NCI-H2196 (cell line): ENCODE data around the gene PRDM15.

Experiments
- DNase-seq: peaks from one replicate; lab custom pipeline; 2025; ENCODE audit not compliant: unreplicated experiment; lab: John Stamatoyannopoulos, UW

PRDM15 gene

GRCh38 chr21:41866274-41866809 is 12.8 kb downstream of the PRDM15 start:
- no peak for DNase-seq

DNA sequence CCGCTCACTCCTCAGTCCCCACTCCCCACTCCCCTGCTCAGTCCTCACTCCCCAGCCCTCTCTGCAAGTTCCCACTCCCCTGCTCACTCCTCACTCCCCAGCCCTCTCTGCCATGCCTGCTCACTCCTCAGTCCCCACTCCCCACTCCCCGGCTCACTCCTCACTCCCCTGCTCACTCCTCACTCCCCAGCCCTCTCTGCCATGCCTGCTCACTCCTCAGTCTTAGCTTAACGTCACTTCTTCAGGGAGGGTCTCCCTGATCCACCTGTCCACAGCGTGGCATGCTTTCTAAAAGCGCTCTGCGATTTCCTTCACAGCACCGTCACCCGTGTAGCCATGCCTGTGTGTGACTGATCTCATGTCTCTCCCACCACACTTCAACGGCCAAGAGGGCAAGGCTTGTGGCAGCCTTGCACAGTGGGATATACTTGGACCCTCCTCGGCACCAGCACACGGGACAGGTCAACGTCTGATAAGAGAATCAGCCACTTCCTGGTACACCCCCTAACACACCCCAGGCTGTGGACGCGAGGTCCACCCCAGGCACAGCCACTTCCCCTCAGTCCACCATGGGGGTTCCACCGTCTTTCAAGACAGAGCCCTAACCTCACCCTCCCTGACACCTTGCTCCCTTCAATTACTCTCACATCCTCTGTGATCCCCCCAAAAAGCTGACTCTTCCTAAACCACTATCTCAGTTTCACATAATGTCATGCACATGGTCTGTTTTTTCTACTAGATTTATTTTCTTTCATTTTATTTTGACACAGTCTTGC is 14.0 kb downstream of the PRDM15 start:
- DNase-seq = no peak

DNA sequence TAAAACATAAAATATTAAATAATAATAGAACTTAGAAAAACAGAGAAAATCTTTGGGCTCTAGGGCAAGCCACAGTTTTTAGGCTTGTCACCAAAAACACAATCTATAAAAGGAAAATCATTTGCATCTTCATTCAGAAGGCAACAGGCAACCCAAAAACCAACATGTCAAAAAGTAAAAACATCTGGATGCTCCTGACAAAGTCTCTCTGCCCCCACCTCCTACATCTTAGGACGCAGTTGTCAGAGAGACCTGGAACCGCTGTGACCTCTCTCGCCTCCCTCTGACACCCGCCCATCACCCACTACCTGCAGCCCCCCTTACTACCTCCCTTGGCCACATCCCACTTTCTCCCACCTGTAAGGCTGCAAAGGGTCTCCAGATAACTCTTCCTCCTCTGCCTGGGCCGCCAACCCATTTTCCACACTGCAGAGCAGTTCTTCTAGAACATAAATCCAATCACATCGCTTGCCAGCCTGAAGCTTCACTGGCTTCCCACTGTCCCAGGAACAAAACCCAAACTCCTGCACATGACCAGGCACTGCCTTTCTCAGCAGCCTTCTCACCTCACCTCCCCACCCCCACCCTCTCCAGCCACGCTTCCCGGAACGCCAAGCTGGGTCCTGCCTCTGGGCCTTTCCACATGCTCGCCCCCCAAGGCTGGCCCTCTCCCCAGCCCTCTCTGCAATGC is 14.7 kb downstream of the PRDM15 start:
- no peak for DNase-seq

DNA sequence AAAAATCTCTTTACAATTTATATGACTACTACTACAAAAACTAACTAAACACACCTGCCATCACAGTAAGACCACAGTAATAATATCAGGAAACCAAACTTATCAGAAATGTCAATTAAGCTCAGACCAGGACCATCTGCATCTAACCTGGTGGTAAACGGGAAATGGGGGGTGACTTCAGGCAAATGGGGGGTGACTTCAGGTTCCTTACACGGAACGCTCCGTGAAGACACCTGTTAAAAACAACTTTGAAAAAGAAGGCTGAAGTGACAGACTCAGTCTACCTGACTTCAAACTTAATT is 15.8 kb downstream of the PRDM15 start:
- no peak for DNase-seq

DNA sequence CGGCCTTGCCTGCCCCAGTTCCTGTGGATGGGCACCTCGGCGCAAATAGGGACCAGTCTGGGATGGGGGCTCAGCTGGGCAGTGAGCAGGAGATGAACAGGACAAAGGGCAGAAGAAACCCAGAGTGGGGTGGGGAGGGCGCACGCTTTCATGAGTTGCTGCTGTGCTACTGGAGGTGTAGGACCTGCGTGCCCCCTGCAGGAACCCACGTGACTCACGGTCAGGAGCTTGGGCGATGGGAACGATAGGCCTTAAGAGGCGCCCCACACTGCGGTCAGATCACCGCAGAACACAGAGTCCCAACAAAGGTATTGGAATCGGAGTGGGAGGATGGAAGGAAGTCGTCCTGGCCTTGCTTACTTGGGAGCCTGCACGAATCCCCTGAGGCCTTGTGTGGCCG is 17.2 kb downstream of the PRDM15 start:
- DNase-seq = no peak

DNA sequence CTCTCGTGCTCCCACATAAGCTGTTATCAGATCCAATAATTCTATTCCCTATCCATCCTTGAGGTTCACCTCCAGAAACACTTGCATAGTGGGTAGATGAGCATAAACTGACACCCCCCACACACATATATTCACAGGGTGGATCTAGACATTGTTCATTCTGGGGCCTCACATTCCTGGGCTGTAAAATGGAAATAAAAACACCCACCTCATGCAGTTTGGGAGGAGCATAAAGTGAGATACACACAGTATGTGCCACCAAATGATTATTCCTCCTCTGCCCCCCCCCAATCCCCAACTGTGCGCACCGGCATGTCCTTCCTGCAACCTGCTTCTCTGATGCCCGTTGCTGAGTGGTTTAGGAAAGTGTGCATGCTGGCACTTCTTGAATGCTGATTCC is 17.9 kb downstream of the PRDM15 start:
- DNase-seq = no peak

DNA sequence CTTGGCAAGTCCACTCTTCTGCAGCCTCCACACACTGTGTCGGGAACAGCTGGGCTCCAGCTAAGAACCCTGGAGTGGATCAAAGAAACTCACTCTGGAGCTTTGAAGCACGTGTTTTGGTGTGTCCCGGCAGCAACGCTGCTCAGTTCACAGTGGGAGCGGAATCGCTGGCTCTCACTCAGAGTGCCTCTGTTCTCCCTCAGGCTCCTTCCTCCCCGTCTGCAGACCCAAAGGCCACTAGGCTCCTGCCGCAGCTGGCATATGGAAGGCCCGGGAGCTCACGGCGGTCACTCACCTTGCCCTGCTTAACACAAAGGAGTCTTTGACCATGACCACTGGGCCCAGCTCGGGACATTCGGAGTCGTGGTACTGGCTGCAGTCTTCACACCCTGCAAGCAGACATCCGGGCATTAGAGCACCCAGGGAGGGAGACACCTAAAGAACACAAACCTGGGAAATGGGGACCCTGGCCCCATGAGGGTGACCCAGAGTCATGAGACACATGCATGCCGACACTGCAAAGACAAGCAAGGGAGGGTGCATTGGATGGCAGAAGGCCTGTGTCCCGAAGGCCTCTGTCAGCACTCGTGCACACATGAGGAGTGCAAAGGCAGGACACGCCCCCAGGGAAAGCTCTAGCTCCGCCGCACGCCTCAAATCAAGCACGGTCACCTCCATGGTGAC is 19.7 kb downstream of the PRDM15 start:
- no peak for DNase-seq

GRCh38 chr21:41858466-41859296 is 20.5 kb downstream of the PRDM15 start:
- DNase-seq = no peak

DNA sequence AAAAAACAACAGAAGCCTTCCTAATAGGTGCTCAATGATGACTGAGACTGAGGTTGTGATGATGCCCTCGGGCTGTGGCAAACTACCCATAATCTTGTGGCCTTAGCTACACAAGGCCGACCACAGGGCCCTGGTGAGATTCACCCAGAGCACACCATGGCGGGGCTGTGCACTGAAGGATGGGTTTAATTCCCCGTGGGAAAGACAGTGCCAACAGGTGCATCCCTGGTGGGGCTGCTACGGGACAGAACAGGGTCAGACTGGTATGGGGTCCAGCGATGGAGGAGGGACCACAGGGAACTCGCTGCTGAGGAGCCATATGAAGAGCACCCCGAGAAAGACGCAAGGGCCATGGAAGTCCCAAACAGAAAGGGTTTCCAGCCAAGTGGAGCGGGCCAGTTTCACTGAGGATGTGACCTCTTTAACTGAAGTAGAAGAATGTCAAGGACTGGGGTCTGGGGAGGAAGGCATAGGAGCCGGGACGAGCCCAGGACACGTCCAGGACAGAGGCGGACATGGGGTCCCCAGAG is 21.3 kb downstream of the PRDM15 start:
- no peak for DNase-seq

DNA sequence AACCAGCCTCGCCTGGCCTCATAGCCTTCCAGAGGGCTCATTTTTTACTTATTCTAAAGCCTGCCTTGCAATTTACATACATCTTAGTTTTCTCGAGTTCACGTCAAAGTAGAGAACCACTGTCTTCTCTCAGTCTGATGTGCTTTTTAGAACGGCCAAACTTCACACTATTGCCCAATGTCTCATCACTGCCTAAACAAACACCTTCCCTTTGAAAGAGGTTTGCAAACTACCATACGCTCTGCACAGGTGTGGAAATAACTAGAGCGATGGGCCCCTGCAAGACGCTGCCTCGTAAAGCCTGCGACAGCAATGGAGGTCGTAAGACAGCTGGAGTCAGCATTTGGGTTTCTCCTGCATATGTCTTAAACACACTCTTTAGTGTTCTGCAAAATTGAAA is 22.6 kb downstream of the PRDM15 start:
- DNase-seq = no peak

GRCh38 chr21:41854426-41854995 is 24.6 kb downstream of the PRDM15 start:
- DNase-seq = no peak

DNA sequence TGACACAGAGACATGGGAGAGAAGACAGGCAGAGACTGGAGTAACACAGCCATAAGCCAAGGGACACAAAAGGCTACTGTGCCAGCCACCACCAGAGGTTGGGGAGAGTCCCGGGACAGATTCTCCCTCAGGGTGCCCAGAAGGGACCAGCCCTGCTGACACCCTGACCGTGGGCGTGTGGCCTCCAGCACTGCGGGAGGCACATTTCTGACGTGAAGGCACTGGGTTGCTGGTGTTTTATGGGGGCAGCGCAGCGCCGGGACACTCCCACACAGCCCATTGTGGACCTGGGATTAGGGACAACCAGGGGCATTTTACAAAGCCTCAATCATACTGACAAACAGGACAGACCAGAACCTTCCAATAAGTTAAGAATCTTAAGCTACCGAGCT is 26.2 kb downstream of the PRDM15 start:
- DNase-seq = no peak

DNA sequence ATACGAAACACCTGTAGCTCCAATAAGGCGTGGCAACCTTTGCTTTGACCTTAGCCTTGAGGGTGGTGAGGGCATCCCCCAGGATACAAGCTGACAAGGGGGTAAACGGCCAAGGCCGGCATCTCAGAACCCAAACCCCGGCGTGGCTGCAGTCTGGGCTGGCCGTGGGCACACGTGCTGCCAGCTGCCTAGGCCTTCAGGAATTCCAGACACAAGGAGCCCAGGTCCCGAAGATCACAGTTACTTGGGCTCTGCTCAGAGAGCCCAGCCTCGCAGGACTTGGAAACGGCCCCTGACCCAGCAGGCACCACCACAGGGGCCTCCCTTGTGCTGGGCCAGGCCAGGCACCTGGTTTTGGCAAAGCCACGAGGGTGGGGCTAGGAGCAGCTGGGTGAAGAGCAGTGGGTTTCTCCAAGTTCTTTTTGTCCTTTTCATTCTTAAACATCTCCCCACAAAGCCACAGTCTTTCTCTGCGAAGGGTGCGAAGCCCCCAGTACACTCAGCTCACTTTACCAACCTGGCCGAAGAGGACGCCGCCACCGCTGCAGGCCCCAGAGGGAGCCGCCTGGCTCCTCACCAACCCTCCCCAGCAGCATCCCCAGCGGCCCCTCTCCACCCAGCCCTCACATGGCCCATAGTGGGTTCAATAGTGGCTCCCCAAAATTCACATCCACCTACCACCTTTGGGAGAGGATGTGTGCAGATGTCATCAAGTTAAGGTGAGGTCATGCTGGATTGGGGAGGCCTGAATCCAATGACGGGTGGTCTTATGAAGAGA is 26.8 kb downstream of the PRDM15 start:
- no peak for DNase-seq

- no peak for DNase-seq
These were observed 27.9 kb downstream of the PRDM15 start for GRCh38 chr21:41851090-41851790.

DNA sequence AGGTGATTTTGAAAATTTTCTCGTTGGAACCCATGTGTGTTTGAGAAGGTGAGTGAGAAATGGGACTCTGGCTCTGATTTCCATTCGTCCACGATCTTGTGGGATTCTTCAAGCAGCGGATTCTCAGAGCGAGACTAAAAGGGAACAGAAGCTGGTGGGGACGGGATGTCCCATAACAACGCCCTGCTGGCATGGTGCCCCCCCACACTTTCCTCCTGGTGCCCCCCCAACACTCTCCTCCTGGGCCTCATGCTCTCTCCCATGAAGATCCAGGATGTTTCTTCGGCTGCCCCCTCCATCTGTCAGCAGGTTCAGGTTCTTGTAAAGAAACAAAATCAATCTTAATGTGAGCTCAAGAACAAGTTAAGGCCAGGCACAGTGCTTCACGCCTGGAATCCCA is 29.1 kb downstream of the PRDM15 start:
- no peak for DNase-seq

- no peak for DNase-seq
These were observed 30.1 kb downstream of the PRDM15 start for GRCh38 chr21:41848958-41849580.

DNA sequence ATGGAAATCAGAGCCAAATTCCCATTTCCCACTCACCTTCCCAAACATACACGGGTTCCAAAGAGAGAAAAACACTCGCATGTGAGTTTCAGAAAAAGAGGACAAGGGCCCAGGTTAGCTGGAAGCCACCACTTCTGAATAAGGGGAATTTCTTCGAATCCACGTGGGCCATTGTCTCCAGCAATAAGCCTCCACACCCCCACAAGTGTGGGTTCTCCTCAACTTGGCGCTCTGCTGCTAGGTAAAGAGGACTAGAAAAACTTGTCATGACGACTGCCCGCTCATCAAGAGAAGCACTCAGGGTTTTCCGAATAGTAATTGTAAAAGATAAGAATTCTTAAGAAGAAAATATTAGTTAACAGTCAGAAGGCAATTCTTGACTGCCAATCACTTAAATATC is 30.6 kb downstream of the PRDM15 start:
- DNase-seq = no peak

DNA sequence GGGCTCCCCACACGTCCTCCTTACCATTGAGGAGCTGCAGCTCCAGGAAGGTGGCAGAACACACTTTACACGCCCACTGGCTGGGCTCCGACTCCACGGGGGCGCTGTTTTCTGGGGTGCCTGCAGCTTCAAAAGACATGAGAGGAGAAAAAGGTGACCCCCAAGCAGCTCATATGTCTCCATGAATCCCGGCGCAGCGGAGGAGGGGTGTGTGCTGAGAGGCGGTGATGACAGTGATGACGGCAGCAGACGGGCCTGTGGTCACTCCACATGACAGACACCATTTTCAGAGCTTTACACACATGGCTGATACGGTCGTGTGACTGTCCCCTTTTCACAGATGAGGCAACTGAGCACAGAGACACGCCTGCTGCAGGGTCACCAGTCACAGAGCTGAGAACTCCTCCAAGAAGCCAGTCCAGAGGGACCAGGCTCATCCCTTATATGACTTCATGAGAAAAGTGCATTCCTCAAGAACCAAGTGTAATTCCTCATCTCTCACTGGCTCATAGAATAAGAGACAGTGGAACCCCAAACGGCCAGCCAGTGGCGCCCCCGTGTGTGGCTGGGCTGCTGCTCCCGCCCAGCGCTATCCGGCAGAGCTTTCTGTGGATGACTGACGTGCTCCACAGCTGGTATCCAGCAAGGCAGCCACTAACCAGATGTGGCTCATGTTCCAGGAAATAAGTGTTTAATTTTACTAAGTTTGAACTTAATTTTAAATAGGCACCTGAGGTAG is 31.9 kb downstream of the PRDM15 start:
- DNase-seq = no peak
